GM18519 (cell line): ENCODE data around the gene DHODH.
"Not testable (repeated sequence)": the region's sequence is repeated elsewhere in the genome, so short reads cannot be mapped to it uniquely, and the experiment has no call there.

Experiments
- ATAC-seq: cut with Tn5 transposase; IDR thresholded peaks from one replicate; pipeline ENCODE4 v1.9.1; 2021; ENCODE audit warnings: mild to moderate bottlenecking, moderate library complexity; ENCODE audit not compliant: unreplicated experiment, low FRiP score

The DHODH gene

GRCh38 chr16:72008424-72009216 is at the start of gene DHODH:
TSS of gene DHODH (plus strand) at chr16:72008744. CDS start at chr16:72008765, 21 bp downstream.
- ATAC-seq: peak; percentile 94

- no peak for ATAC-seq
Measured at GRCh38 chr16:71961066-71962039, 47.2 kb upstream of the DHODH start.

- no peak for ATAC-seq
Measured at GRCh38 chr16:71963125-71963875, 45.2 kb upstream of the DHODH start.

GRCh38 chr16:71965223-71965622 is 43.3 kb upstream of the DHODH start:
- ATAC-seq: no peak

GRCh38 chr16:71966932-71967331 is 41.6 kb upstream of the DHODH start:
- no peak for ATAC-seq

GRCh38 chr16:71969353-71969752 is 39.2 kb upstream of the DHODH start:
- ATAC-seq: no peak

GRCh38 chr16:71971571-71971970 is 37.0 kb upstream of the DHODH start:
- no peak for ATAC-seq

- ATAC-seq: no peak
Measured at GRCh38 chr16:71972356-71972755, 36.2 kb upstream of the DHODH start.

- ATAC-seq: no peak
Measured at GRCh38 chr16:71973001-71973400, 35.5 kb upstream of the DHODH start.

- no peak for ATAC-seq
Measured at GRCh38 chr16:71974068-71974818, 34.3 kb upstream of the DHODH start.

- ATAC-seq: no peak
Measured at GRCh38 chr16:71985262-71985974, 23.1 kb upstream of the DHODH start.

- no peak for ATAC-seq
Measured at GRCh38 chr16:71986131-71986530, 22.4 kb upstream of the DHODH start.

GRCh38 chr16:71995038-71995437 is 13.5 kb upstream of the DHODH start:
- no peak for ATAC-seq

GRCh38 chr16:71997578-71997977 is 11.0 kb upstream of the DHODH start:
- ATAC-seq: not testable (repeated sequence)

- ATAC-seq: no peak
Measured at GRCh38 chr16:72001180-72001874, 7.2 kb upstream of the DHODH start.

- no peak for ATAC-seq
Measured at GRCh38 chr16:72002619-72003018, 5.9 kb upstream of the DHODH start.

- ATAC-seq: not testable (repeated sequence)
Measured at GRCh38 chr16:72008065-72008423, 500 bp upstream of the DHODH start.

GRCh38 chr16:72009779-72010178 is 1.2 kb downstream of the DHODH start:
- no peak for ATAC-seq

GRCh38 chr16:72012607-72013006 is 4.1 kb downstream of the DHODH start:
- no peak for ATAC-seq
